HepG2 (cell line): ENCODE measurements around the gene STPG4. TPM values are rescaled to one million over a fixed set of nuclear protein-coding genes. Genes with fewer than 3 reads are reported as not detected.
A peak's percentile ranks its signal among the peaks of the same experiment; 100 is the strongest.

Experiments
- ATF1 ChIP-seq: IDR thresholded peaks from 2 replicates; pipeline ENCODE4 v1.6.1; 2016; ENCODE audit warnings: mild to moderate bottlenecking, control low read depth
- CBX5 ChIP-seq: sonication (generic); formaldehyde crosslinking; IDR thresholded peaks from 2 replicates; pipeline ENCODE4 v1.4.0; 2020; ENCODE audit warnings: missing genetic modification reagents, borderline replicate concordance
- FOXA3 ChIP-seq: IDR thresholded peaks from 2 replicates; pipeline ENCODE4 v1.6.1; 2016; ENCODE audit warnings: missing genetic modification reagents, missing compliant biosample characterization
- HHEX ChIP-seq: IDR thresholded peaks from 2 replicates; pipeline ENCODE4 v1.6.1; 2016; ENCODE audit warnings: control low read depth
- JUNB ChIP-seq: sonication (generic); formaldehyde crosslinking; IDR thresholded peaks from 2 replicates; pipeline ENCODE4 v1.8.0; 2022; ENCODE audit warnings: missing genetic modification reagents, mild to moderate bottlenecking, borderline replicate concordance
- KDM2A ChIP-seq: sonication (generic); formaldehyde crosslinking; IDR thresholded peaks from 2 replicates; pipeline ENCODE4 v1.4.0; 2020; ENCODE audit warnings: low read depth, missing genetic modification reagents, borderline replicate concordance
- KLF9 ChIP-seq: IDR thresholded peaks from 2 replicates; pipeline ENCODE4 v1.6.1; 2016; ENCODE audit warnings: low read depth
- MTF2 ChIP-seq: sonication (generic); formaldehyde crosslinking; IDR thresholded peaks from 2 replicates; pipeline ENCODE4 v1.5.0; 2020; ENCODE audit warnings: missing genetic modification reagents, borderline replicate concordance
- NR2F6 ChIP-seq, 2 experiments: IDR thresholded peaks; 2 replicates each; pipeline ENCODE4 v1.6.1; 2016; ENCODE audit warnings: antibody characterized with exemption in 1 of 2, mild to moderate bottlenecking in 1 of 2
- RORA ChIP-seq: sonication (generic); formaldehyde crosslinking; IDR thresholded peaks from 2 replicates; pipeline ENCODE4 v1.5.0; 2020; ENCODE audit warnings: mild to moderate bottlenecking, missing genetic modification reagents, moderate library complexity
- U2AF1 ChIP-seq: fragments of 200-400 bp; formaldehyde crosslinking; optimal IDR thresholded peaks from 2 replicates; pipeline ENCODE3; 2017; ENCODE audit warnings: mild to moderate bottlenecking, low read depth, low read length
- ZBTB20 ChIP-seq: sonication (generic); formaldehyde crosslinking; IDR thresholded peaks from 2 replicates; pipeline ENCODE4 v1.8.1; 2023; ENCODE audit warnings: missing genetic modification reagents, low read depth, mild to moderate bottlenecking, borderline replicate concordance
- ZBTB38 ChIP-seq: sonication (generic); formaldehyde crosslinking; IDR thresholded peaks from 2 replicates; pipeline ENCODE4 v1.5.1; 2020; ENCODE audit warnings: mild to moderate bottlenecking, missing genetic modification reagents
- ZNF124 ChIP-seq: sonication (generic); formaldehyde crosslinking; IDR thresholded peaks from 2 replicates; pipeline ENCODE4 v1.4.0; 2020; ENCODE audit warnings: missing genetic modification reagents
- ZNF44 ChIP-seq: sonication (generic); formaldehyde crosslinking; IDR thresholded peaks from 2 replicates; pipeline ENCODE4 v1.5.1; 2020; ENCODE audit warnings: mild to moderate bottlenecking, missing genetic modification reagents
- ZNF598 ChIP-seq: sonication (generic); formaldehyde crosslinking; IDR thresholded peaks from 2 replicates; pipeline ENCODE4 v1.5.1; 2020; ENCODE audit warnings: mild to moderate bottlenecking, missing genetic modification reagents, borderline replicate concordance
- ZNF703 ChIP-seq: sonication (generic); formaldehyde crosslinking; IDR thresholded peaks from 2 replicates; pipeline ENCODE4 v1.5.1; 2020; ENCODE audit warnings: missing genetic modification reagents, mild to moderate bottlenecking, moderate library complexity, borderline replicate concordance
- ZNF879 ChIP-seq: sonication (generic); formaldehyde crosslinking; IDR thresholded peaks from 2 replicates; pipeline ENCODE4 v1.8.1; 2023; ENCODE audit warnings: missing genetic modification reagents
- ZNF891 ChIP-seq: sonication (generic); formaldehyde crosslinking; IDR thresholded peaks from 2 replicates; pipeline ENCODE4 v1.5.0; 2020; ENCODE audit warnings: mild to moderate bottlenecking, missing genetic modification reagents
- polyA plus RNA-seq, 8 experiments: library from polyadenylated mRNA; depleted of rRNA in 3 of 8; stranded (reverse) in 7 of 8; unstranded in 1 of 8; fragments of >200 nt; fragmentation: Illumina TruSeq in 4 of 8; extraction: Trizol in 4 of 8; gene quantifications; 2 replicates each; pipeline versions ENCODE4 v1.2.1 to v1.2.3, GENCODE V29; 2011 to 2016; ENCODE audit warnings: low read depth in 4 of 8, missing spikeins in 1 of 8, mixed read lengths in 1 of 8; ENCODE audit not compliant: insufficient read depth in 1 of 8
- total RNA-seq, 5 experiments: library from RNA; depleted of rRNA; stranded (reverse); fragments of >200 nt; fragmentation: Illumina TruSeq; extraction: Trizol; gene quantifications; 2 replicates each; pipeline ENCODE4 v1.2.3, GENCODE V29; 2016; ENCODE audit warnings: low read depth in 1 of 5
- TF ChIP-seq, protein P1 (sequence below): sonication (generic); formaldehyde crosslinking; IDR thresholded peaks from 2 replicates; pipeline ENCODE4 v1.9.0; 2021; ENCODE audit warnings: mild to moderate bottlenecking, missing genetic modification reagents

Gene STPG4
- total and polyA plus RNA-seq, 2 of the 13 experiments (the other 11 are each of a cell fraction or from before 2014, with no cell fraction given) = 0.11 to 0.15 TPM

DNA sequence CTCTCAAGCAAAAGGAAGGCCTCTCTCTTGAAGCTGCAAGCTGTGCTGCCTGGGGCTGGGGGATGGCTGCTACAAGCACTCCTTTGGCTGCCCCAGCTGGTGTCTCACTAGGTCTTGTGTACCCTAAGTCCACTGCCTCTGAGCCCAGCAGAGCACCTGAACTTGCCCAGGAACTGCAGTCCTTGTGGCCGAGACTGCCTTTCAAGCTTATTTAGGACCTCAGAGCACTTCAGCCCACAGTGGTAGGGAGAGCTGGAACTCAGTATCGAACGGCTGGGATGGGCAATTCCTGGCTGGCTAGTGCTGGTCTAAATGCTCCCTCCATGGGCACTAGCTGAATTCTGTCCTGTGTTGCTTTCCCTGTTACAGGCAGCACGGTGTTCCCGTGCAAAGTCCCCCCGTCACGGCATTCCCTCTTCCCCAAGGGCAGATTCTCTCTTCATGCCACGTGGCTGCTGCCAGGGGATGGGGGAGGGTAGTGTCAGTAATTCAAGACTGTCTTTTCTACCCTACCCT is 25.9 kb downstream of the STPG4 start (continued):
- TF ChIP-seq, protein P1, sequence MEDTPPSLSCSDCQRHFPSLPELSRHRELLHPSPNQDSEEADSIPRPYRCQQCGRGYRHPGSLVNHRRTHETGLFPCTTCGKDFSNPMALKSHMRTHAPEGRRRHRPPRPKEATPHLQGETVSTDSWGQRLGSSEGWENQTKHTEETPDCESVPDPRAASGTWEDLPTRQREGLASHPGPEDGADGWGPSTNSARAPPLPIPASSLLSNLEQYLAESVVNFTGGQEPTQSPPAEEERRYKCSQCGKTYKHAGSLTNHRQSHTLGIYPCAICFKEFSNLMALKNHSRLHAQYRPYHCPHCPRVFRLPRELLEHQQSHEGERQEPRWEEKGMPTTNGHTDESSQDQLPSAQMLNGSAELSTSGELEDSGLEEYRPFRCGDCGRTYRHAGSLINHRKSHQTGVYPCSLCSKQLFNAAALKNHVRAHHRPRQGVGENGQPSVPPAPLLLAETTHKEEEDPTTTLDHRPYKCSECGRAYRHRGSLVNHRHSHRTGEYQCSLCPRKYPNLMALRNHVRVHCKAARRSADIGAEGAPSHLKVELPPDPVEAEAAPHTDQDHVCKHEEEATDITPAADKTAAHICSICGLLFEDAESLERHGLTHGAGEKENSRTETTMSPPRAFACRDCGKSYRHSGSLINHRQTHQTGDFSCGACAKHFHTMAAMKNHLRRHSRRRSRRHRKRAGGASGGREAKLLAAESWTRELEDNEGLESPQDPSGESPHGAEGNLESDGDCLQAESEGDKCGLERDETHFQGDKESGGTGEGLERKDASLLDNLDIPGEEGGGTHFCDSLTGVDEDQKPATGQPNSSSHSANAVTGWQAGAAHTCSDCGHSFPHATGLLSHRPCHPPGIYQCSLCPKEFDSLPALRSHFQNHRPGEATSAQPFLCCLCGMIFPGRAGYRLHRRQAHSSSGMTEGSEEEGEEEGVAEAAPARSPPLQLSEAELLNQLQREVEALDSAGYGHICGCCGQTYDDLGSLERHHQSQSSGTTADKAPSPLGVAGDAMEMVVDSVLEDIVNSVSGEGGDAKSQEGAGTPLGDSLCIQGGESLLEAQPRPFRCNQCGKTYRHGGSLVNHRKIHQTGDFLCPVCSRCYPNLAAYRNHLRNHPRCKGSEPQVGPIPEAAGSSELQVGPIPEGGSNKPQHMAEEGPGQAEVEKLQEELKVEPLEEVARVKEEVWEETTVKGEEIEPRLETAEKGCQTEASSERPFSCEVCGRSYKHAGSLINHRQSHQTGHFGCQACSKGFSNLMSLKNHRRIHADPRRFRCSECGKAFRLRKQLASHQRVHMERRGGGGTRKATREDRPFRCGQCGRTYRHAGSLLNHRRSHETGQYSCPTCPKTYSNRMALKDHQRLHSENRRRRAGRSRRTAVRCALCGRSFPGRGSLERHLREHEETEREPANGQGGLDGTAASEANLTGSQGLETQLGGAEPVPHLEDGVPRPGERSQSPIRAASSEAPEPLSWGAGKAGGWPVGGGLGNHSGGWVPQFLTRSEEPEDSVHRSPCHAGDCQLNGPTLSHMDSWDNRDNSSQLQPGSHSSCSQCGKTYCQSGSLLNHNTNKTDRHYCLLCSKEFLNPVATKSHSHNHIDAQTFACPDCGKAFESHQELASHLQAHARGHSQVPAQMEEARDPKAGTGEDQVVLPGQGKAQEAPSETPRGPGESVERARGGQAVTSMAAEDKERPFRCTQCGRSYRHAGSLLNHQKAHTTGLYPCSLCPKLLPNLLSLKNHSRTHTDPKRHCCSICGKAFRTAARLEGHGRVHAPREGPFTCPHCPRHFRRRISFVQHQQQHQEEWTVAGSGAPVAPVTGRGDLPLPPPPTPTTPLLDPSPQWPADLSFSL (CRISPR knock-in tag) = no peak
- TF ChIP-seq ZNF598 (no peak), CBX5 (no peak), ZNF703 (no peak), HHEX (CRISPR knock-in tag) (no peak), JUNB (CRISPR knock-in tag) (no peak), ZNF124 (CRISPR knock-in tag) (no peak), ATF1 (CRISPR knock-in tag) (no peak), RORA (CRISPR knock-in tag) (no peak), U2AF1 (no peak), FOXA3 (CRISPR knock-in tag) (peak; percentile 56; the same call in 1 of the 2 replicates), ZBTB38 (CRISPR knock-in tag) (peak; percentile 68), ZNF44 (CRISPR knock-in tag) (no peak), KLF9 (no peak), NR2F6 (IDR thresholded peaks at IDR 0.05) (no peak), NR2F6 (CRISPR knock-in tag; IDR thresholded peaks at IDR 0.05) (no peak), ZNF879 (no peak), KDM2A (CRISPR knock-in tag) (peak; percentile 33; the same call in 1 of the 2 replicates), ZBTB20 (CRISPR knock-in tag) (no peak), MTF2 (CRISPR knock-in tag) (no peak), ZNF891 (CRISPR knock-in tag) (no peak)
